HepG2 (cell line): ENCODE results near the gene TMEM237. TPM values are rescaled to one million over a fixed set of nuclear protein-coding genes. Genes with fewer than 3 reads are reported as not detected.

ENCODE experiments used
- ATAC-seq: fragments of 200-7000 bp; cut with Tn5 transposase; 3 replicates; pipeline ENCODE4 v1.9.1; 2020; ENCODE audit warnings: mild to moderate bottlenecking, moderate library complexity
- BruUV-seq: library from RNA; stranded (reverse); fragments of 400-500 nt; replicated peaks from 2 replicates; lab custom pipeline; 2021; lab: Mats Ljungman, UMichigan
- CTCF ChIA-PET: fragments of 300-600 bp; formaldehyde crosslinking; extraction: SDS; loops from one replicate; lab custom pipeline; 2021; ENCODE audit warnings: low total read pairs, inconsistent platforms, low intra/inter-chr PET ratio; lab: Yijun Ruan, JAX
- POLR2A ChIA-PET: fragments of 350-600 bp; sonication (Branson Sonifier 250); formaldehyde crosslinking; loops from one replicate; lab custom pipeline; 2020; ENCODE audit warnings: antibody characterized with exemption, inconsistent platforms; lab: Yijun Ruan, JAX
- DNase-seq: peaks from one replicate; pipeline ENCODE4 v3.0.0-alpha.2; 2015; ENCODE audit warnings: low spot score
- FAIRE-seq: peaks from 3 replicates; lab custom pipeline; 2011; peaks lifted over from hg19 to GRCh38; lab: Jason Lieb, UNC
- H2AFZ ChIP-seq: one replicate; pipeline ENCODE4 v1.6.1; 2011; ENCODE audit warnings: low read length, inconsistent platforms
- H3K27ac ChIP-seq: fragments of 300-600 bp; 3 replicates; pipeline ENCODE4 v1.8.0; 2011; ENCODE audit warnings: mixed run types, mild to moderate bottlenecking, mixed read lengths, low read length, inconsistent platforms; ENCODE audit not compliant: insufficient read depth; ENCODE audit errors: extremely low read length
- H3K27me3 ChIP-seq, 2 experiments: fragments of 200-600 bp in 1 of 2; 2 replicates in 1 of 2; 3 replicates in 1 of 2; pipeline versions ENCODE4 v1.6.0 to v1.8.0; 2011; ENCODE audit warnings: low read length in 2 of 2, mild to moderate bottlenecking in 2 of 2, moderate library complexity in 2 of 2, inconsistent platforms in 1 of 2; ENCODE audit not compliant: insufficient read depth in 2 of 2, control insufficient read depth in 1 of 2
- H3K36me3 ChIP-seq, 2 experiments: fragments of 200-600 bp in 1 of 2; replicated peaks in 1 of 2; 2 replicates in 1 of 2; 3 replicates in 1 of 2; pipeline versions ENCODE4 v1.5.1 to v1.8.0; 2011; ENCODE audit warnings: low read length in 2 of 2, inconsistent platforms in 1 of 2; ENCODE audit not compliant: insufficient read depth in 2 of 2, control insufficient read depth in 1 of 2
- H3K4me1 ChIP-seq: 2 replicates; pipeline ENCODE4 v1.5.1; 2012; ENCODE audit warnings: low read length, inconsistent platforms; ENCODE audit not compliant: insufficient read depth
- H3K4me2 ChIP-seq: 2 replicates; pipeline ENCODE4 v1.6.0; 2011; ENCODE audit warnings: low read depth, low read length, inconsistent platforms
- H3K4me3 ChIP-seq, 3 experiments: fragments of 200-600 bp in 1 of 3; sonication (generic), shearing (Covaris generic) in 1 of 3; replicated peaks in 1 of 3; 2 replicates each; pipeline ENCODE4 v1.5.1; 2011 to 2016; ENCODE audit warnings: low read length in 3 of 3, inconsistent platforms in 2 of 3, low read depth in 2 of 3, mild to moderate bottlenecking in 2 of 3, control low read depth in 1 of 3, mixed read lengths in 1 of 3; ENCODE audit not compliant: insufficient read depth in 1 of 3
- H3K79me2 ChIP-seq: one replicate; pipeline ENCODE4 v1.6.1; 2011; ENCODE audit warnings: low read length, inconsistent platforms; ENCODE audit not compliant: insufficient read depth
- H3K9ac ChIP-seq: 2 replicates; pipeline ENCODE4 v1.6.0; 2011; ENCODE audit warnings: mild to moderate bottlenecking, low read depth, low read length, inconsistent platforms; ENCODE audit not compliant: insufficient read depth
- H3K9me3 ChIP-seq: 2 replicates; pipeline ENCODE4 v1.5.1; 2012; ENCODE audit warnings: mild to moderate bottlenecking, low read length
- H4K20me1 ChIP-seq: 2 replicates; pipeline ENCODE4 v1.6.0; 2011; ENCODE audit warnings: inconsistent platforms, mild to moderate bottlenecking, low read length, moderate library complexity; ENCODE audit not compliant: insufficient read depth
- NRL ChIP-seq: sonication (generic); formaldehyde crosslinking; IDR thresholded peaks from 2 replicates; pipeline ENCODE4 v1.5.0; 2020; ENCODE audit warnings: missing genetic modification reagents, mild to moderate bottlenecking, moderate library complexity, borderline replicate concordance
- SETDB1 ChIP-seq: sonication (generic); formaldehyde crosslinking; IDR thresholded peaks from 2 replicates; pipeline ENCODE4 v1.5.1; 2020; ENCODE audit warnings: missing genetic modification reagents, mild to moderate bottlenecking, borderline replicate concordance
- SMAD1 ChIP-seq: sonication (generic); formaldehyde crosslinking; IDR thresholded peaks from 2 replicates; pipeline ENCODE4 v1.4.0; 2020; ENCODE audit warnings: missing genetic modification reagents, low read depth, mild to moderate bottlenecking, borderline replicate concordance
- YY1 ChIP-seq: IDR thresholded peaks from 2 replicates; pipeline ENCODE4 v1.6.1; 2011; ENCODE audit warnings: low read length, low read depth, moderate library complexity, mild to moderate bottlenecking; ENCODE audit not compliant: insufficient read depth, insufficient replicate concordance
- ZGPAT ChIP-seq: IDR thresholded peaks from 2 replicates; pipeline ENCODE4 v1.6.1; 2016; ENCODE audit warnings: mild to moderate bottlenecking
- ZNF230 ChIP-seq: sonication (generic); formaldehyde crosslinking; IDR thresholded peaks from 2 replicates; pipeline ENCODE4 v1.4.0; 2020; ENCODE audit warnings: mild to moderate bottlenecking, missing genetic modification reagents
- ZNF468 ChIP-seq: sonication (generic); formaldehyde crosslinking; IDR thresholded peaks from 2 replicates; pipeline ENCODE4 v1.8.0; 2022; ENCODE audit warnings: mild to moderate bottlenecking, moderate library complexity, missing genetic modification reagents
- ZNF556 ChIP-seq: sonication (generic); formaldehyde crosslinking; IDR thresholded peaks from 2 replicates; pipeline ENCODE4 v1.4.0; 2020; ENCODE audit warnings: mild to moderate bottlenecking, missing genetic modification reagents, borderline replicate concordance
- ZNF644 ChIP-seq: IDR thresholded peaks from 2 replicates; pipeline ENCODE4 v1.6.1; 2016; ENCODE audit warnings: low read depth
- ZNF777 ChIP-seq: sonication (generic); formaldehyde crosslinking; IDR thresholded peaks from 2 replicates; pipeline ENCODE4 v1.4.0; 2020; ENCODE audit warnings: missing genetic modification reagents
- WGBS: methylation state at CpG from one replicate; pipeline ENCODE4 v1.1.6; 2017; ENCODE audit warnings: low lambda C conversion rate; 5-methylcytosine and 5-hydroxymethylcytosine counted together
- in situ Hi-C: cut with HindIII; loops from 2 replicates; pipeline ENCODE4 v1.10.0; 2017; ENCODE audit warnings: low pct_unique_long_range_greater_than_20kb; ENCODE audit not compliant: extremely low pct_ligation_motif_present
- intact Hi-C: fragments of 100-400 bp; cut with micrococcal nuclease; formaldehyde crosslinking; loops from one replicate; pipeline ENCODE4 v1.10.0; 2022; ENCODE audit not compliant: unreplicated experiment
- polyA plus RNA-seq, 8 experiments: library from polyadenylated mRNA; depleted of rRNA in 3 of 8; stranded (reverse) in 7 of 8; unstranded in 1 of 8; fragments of >200 nt; fragmentation: Illumina TruSeq in 4 of 8; extraction: Trizol in 4 of 8; gene quantifications; 2 replicates each; pipeline versions ENCODE4 v1.2.1 to v1.2.3, GENCODE V29; 2011 to 2016; ENCODE audit warnings: low read depth in 4 of 8, missing spikeins in 1 of 8, mixed read lengths in 1 of 8; ENCODE audit not compliant: insufficient read depth in 1 of 8
- total RNA-seq, 5 experiments: library from RNA; depleted of rRNA; stranded (reverse); fragments of >200 nt; fragmentation: Illumina TruSeq; extraction: Trizol; gene quantifications; 2 replicates each; pipeline ENCODE4 v1.2.3, GENCODE V29; 2016; ENCODE audit warnings: low read depth in 1 of 5
- TF ChIP-seq, protein P1 (sequence below): sonication (generic); formaldehyde crosslinking; IDR thresholded peaks from 2 replicates; pipeline ENCODE4 v1.5.1; 2020; ENCODE audit warnings: mild to moderate bottlenecking, moderate library complexity, missing genetic modification reagents

TMEM237 gene
- total and polyA plus RNA-seq, 2 of the 13 experiments (the other 11 are each of a cell fraction or from before 2014, with no cell fraction given) = 21.8 to 36.1 TPM

DNA sequence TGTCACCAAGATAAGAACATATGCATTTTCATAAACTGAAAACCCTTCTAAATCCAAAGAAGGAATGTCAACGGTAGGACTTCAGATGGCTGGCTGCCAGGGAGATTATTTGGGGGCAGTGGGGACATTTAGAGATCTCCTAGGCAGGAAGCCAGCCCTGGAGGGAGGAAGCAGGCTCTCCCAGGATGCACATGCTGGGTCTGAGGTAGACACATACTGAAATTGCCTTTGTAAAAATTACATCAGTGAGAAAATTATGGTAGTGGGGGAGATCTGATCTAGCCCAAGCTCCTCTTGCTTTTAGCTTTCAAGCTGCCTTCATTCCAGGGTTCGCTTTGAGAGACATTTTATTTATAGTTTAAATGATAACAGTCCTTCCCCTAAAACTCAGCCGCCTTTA is 31.0 kb upstream of the TMEM237 start:
- TF ChIP-seq NRL (CRISPR knock-in tag) = no peak
- no peak for TF ChIP-seq ZNF644 (CRISPR knock-in tag)
- no peak overlapping the region for H3K4me2 ChIP-seq
- intact Hi-C loops = no loop called here
- H3K4me1 ChIP-seq = no peaks in the 10 kb centered on the region
- no peak for FAIRE-seq
- H3K4me3 ChIP-seq = no peak overlapping the region
- WGBS = 29% methylated on average over 3 of the region's 3 CpGs
- DNase-seq = no peak
- H3K36me3 ChIP-seq = no peaks in the 10 kb centered on the region
- H2AFZ ChIP-seq = no peak overlapping the region
- ChIA-PET CTCF (no interaction called here), POLR2A (no interaction called here)
- H3K27me3 ChIP-seq = peaks cover 0 to 12% of the 10 kb centered on the region in 2 experiments; a peak in 3 of 5 replicates
- no peak overlapping the region for H3K9ac ChIP-seq
- H4K20me1 ChIP-seq = no peaks in the 10 kb centered on the region
- in situ Hi-C loops = no loop called here
- ATAC-seq = no peak
- no peaks in the 10 kb centered on the region for H3K79me2 ChIP-seq
- no TSS peak for BruUV-seq
- H3K27ac ChIP-seq = no peak overlapping the region
- no peaks in the 10 kb centered on the region for H3K9me3 ChIP-seq

GRCh38 chr2:201673546-201673945 is 30.2 kb upstream of the TMEM237 start:
- Histone ChIP-seq H3K27me3 (peaks cover 0 to 12% of the 10 kb centered on the region in 2 experiments; a peak in 3 of 5 replicates), H3K9me3 (no peaks in the 10 kb centered on the region), H2AFZ (no peak overlapping the region), H4K20me1 (no peaks in the 10 kb centered on the region), H3K36me3 (no peaks in the 10 kb centered on the region), H3K9ac (no peak overlapping the region), H3K4me2 (no peak overlapping the region), H3K79me2 (no peaks in the 10 kb centered on the region), H3K27ac (no peak overlapping the region), H3K4me1 (no peaks in the 10 kb centered on the region), H3K4me3 (no peak overlapping the region)
- POLR2A ChIA-PET = no interaction called here
- CTCF ChIA-PET = no interaction called here
- in situ Hi-C loops = no loop called here
- DNase-seq (no peak), FAIRE-seq (no peak), ATAC-seq (no peak)
- 2% methylated on average over 2 of the region's 2 CpGs for WGBS
- BruUV-seq = no TSS peak
- no peak for TF ChIP-seq YY1
- no peak for TF ChIP-seq ZNF230
- no peak for TF ChIP-seq ZNF468 (CRISPR knock-in tag)
- TF ChIP-seq ZNF556 (CRISPR knock-in tag) = no peak
- TF ChIP-seq, protein P1, sequence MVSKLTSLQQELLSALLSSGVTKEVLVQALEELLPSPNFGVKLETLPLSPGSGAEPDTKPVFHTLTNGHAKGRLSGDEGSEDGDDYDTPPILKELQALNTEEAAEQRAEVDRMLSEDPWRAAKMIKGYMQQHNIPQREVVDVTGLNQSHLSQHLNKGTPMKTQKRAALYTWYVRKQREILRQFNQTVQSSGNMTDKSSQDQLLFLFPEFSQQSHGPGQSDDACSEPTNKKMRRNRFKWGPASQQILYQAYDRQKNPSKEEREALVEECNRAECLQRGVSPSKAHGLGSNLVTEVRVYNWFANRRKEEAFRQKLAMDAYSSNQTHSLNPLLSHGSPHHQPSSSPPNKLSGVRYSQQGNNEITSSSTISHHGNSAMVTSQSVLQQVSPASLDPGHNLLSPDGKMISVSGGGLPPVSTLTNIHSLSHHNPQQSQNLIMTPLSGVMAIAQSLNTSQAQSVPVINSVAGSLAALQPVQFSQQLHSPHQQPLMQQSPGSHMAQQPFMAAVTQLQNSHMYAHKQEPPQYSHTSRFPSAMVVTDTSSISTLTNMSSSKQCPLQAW (CRISPR knock-in tag) = no peak
- TF ChIP-seq ZNF777 = no peak
- no peak for TF ChIP-seq ZGPAT (CRISPR knock-in tag)
- no peak for TF ChIP-seq SETDB1 (CRISPR knock-in tag)
- no peak for TF ChIP-seq SMAD1 (CRISPR knock-in tag)
- intact Hi-C loops = no loop called here
